GM19328 (cell line): ENCODE data around the gene JPH2.

Experiments
- ATAC-seq: cut with Tn5 transposase; IDR thresholded peaks from one replicate; pipeline ENCODE4 v1.9.1; 2021; ENCODE audit warnings: mild to moderate bottlenecking, moderate library complexity; ENCODE audit not compliant: unreplicated experiment

JPH2 gene

GRCh38 chr20:44065401-44066340 lies 121.3 kb downstream of the JPH2 start:
- ATAC-seq: no peak

- no peak for ATAC-seq
Observed at GRCh38 chr20:44064501-44065400, 122.2 kb downstream of the JPH2 start.
